HG02938 (cell line): ENCODE measurements around the gene ANKRD12.
A peak's percentile ranks its signal among the peaks of the same experiment; 100 is the strongest.
"Not testable (repeated sequence)": the region's sequence is repeated elsewhere in the genome, so short reads cannot be mapped to it uniquely, and the experiment has no call there.

ENCODE experiments used
- ATAC-seq: cut with Tn5 transposase; IDR thresholded peaks from one replicate; pipeline ENCODE4 v1.9.1; 2021; ENCODE audit warnings: mild to moderate bottlenecking, moderate library complexity; ENCODE audit not compliant: unreplicated experiment

The ANKRD12 gene

DNA sequence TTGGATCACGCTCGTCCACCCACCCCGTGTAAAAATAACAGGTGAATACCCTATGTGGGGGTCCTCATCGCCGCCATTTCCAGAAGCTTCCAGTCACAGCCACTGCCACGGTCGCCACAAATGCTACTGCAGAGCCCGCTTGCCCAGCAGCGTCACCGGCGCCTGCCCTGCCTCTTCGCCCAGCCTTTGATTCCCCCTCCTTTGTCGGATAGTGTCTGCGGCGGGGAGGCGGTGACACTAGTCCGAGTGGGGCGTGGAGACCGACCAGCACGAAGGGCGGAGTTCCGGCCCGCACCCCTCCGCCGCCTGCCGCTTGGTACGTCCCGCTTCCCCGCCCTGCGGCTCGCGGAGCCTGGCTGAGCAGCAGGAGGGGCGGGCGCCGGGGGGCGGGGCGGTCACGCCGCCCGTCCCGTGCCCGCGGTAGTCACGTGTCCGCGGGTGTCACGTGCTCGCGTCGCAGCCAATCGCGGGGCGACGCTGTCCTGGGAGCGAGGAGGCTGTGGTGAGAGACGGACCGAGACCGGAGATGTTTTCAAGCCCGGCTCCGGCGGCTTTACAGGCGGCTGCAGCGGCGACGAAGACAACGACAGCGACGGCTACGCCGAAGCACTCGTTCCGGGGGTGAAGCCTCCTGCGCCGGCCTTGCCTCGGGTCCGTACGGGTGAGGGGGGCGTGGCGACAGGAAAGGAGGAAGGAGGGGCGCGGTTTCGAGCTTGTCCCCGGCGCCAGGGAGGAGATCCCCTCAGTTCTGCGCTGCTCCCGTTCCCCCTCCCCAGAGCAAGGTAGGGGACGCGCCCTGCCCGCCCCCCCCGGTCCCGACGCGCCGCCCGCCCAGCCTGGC is at the start of gene ANKRD12:
Gene ANKRD12 (plus strand): TSS at position 467 of the 841 bp plus-strand sequence. CDS start 45,652 bp downstream, outside the sequence.
- ATAC-seq = peak; percentile 68

DNA sequence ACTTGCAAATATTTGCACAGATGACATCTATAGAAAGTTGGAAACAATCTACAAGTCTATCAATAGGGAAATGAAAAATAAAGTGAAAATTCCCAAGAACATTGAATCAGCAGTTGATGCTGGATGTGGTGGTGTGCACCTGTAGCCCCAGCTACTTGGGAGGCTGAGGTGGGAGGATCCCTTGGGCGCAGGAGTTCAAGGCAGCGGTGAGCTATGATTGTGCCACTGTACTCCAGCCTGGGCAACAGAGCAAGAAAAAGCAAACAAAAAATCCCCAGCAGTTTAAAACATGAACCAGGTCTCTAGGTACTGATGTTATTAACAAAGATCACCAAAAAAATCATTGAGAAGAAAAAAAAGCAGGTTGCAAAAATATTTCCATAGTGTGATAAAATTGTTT is 49.4 kb upstream of the ANKRD12 start:
- no peak for ATAC-seq

DNA sequence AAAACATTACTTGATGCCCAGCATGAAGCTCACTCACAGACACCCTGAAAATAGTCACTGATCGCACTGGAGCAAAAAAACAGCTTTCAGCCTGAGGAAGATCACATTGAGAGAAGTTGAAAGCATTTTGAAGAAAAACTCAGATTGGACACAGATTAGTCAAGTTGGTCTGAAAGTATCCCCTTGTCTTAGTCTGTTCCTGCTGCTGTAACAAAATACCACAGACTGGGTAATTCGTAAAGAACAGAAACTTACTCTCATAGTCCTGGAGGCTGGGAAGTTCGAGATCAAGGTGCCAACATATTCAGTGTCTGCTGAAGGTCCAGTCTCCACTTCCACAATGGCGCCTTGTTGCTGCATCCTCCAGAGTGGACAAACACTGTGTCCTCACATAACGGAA is 48.3 kb upstream of the ANKRD12 start:
- ATAC-seq = no peak

DNA sequence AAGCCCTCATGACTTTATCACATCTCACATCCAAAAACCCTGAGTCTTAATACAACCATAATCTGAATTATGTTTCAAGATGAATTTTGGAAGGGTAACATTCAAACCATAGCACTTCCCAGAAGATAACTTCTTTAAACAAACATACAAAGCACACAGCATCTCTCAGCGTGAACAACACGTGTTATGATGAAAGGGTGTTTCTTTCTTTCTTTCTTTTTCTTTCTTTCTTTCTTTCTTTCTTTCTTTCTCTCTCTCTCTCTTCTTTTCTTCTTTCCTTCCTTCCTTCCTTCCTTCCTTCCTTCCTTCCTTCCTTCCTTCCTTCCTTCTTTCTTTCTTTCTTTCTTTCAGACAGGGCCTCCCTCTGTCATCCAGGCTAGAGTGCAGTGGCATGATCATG is 47.9 kb upstream of the ANKRD12 start:
- not testable (repeated sequence) for ATAC-seq

DNA sequence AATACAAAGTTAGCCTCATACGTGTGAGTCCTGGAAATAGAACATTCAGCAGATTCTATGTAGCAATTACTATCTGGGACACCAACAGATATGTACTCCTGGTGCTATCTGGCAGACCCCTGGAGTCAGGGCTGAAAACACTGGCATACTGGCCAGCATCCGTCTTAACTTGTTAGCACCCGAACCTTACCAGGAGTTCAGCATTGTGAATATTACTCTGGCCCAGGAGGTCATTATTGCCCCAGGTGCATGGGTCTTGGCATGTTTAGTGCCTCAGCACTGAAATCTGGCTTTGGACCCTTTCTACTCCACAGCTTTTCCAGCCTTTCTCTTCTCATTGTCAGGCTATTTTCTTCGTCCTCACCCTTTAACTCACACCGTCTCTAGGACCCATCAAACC is 46.0 kb upstream of the ANKRD12 start:
- ATAC-seq = no peak

DNA sequence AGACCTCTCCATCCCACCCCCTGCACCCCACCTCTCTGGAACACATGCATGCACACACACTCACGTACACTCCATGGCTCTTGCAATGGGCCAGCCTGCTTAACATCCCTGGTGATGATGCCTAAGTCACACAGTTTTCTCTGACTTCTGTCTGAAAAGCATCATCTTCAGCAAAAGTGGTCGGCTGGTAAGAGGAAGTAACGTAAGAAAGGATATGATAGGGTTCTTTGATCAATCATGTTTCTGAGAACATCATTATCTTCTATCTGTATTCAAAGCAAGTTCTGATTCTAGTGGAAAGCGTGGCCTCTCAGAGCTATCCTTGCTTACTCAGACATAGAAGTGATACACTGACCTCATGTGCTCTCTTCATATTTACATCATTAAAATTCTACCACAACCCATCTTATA is 45.5 kb upstream of the ANKRD12 start:
- ATAC-seq = no peak

DNA sequence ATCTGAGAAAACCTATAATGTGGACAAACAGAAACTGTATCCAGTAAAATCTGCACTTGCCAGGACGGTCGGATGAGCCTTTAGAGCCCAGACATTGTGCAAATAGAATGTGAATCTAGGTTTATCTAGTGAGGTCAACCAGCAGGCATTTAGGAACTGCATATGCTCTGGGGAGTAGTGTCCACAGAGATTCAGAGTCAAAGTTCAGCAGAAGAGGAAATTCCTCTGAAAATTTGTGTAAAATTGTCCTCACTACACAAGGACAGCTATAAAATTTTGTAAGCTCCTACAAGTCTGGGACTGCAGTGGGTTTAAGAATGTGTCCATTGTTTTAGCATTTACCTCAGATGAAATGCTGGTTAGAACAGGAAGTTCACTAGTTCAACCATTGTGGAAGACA is 43.9 kb upstream of the ANKRD12 start:
- no peak for ATAC-seq

DNA sequence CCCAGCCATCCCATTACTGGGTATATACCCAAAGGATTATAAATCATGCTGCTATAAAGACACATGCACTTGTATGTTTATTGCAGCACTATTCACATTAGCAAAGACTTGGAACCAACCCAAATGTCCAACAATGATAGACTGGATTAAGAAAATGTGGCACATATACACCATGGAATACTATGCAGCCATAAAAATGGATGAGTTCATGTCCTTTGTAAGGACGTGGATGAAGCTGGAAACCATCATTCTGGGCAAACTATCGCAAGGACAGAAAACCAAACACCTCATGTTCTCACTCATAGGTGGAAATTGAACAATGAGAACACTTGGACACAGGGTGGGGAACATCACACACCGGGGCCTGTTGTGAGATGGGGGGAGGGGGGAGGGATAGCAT is 43.5 kb upstream of the ANKRD12 start:
- ATAC-seq = not testable (repeated sequence)

DNA sequence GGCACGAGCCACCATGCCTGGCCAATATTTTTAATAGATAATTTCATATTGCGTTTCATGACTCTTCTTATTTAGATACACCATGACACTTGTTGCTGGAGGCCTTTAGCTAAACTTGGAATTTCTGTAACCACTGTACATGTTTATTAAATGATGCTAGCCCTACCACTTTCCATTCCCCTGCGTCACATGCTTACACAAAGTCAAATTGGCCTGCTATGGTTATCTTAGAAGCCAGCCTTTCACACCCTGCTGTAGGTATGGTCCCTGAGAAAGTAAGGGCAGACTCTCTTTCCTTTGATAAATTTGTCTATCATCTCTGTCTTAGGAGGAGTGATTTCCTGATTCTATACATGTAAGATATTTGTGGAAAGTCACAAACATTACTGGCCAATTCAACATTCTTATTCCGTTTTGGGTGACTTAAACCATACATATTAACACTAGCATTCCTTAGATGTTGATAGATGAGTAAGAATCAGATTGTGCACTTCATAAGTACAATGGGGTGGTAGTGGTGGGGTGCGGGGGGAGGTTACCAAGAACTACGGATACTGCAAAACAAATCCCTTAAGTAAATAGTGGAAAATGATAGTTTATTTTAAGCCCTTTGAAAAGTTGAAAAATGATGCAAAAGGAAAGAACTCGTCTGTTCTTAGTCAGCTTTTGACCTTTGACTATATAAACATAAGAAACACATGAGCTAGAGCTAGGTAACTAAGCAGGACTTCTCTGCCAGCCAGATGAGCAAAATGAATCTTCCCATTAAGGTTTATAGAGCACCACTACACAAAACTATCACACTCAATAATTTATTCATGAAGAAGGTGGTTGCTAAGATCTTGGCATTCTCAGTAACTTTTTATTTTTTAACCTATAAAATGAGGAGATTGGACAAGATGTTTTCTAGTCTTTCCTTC is 42.0 kb upstream of the ANKRD12 start:
- no peak for ATAC-seq

DNA sequence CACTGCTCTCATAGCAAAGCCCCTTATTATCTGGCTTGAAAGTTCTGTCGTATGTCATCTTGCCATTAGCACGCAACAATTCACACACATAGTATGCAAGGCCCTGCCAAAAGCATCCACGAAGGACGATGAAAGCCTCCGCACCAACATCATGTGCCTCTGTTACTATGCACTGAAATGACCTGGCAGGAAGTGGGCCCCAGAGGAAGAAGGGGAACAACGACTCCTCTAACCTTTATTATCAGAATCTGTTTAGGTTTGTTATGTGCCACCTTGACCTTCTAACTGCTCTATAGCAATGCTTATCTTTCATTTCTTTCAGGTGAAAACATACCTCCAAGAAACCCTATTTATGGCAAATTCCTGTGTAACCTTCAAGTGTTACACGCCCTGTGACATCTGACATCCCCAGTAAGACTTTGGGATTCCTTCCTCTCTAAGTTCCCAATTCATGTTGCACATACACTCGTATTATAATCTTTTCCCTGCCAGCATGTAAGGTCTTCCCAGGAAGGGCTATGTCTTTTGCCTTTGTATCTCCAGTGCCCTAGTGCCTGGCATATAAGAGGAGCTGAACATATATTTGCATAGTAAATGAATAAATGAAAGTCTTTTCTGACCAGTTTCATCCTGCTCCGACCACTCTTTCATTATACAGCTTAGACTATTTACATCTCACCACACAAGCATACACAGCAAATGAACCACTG is 41.1 kb upstream of the ANKRD12 start:
- ATAC-seq = peak; percentile 96

DNA sequence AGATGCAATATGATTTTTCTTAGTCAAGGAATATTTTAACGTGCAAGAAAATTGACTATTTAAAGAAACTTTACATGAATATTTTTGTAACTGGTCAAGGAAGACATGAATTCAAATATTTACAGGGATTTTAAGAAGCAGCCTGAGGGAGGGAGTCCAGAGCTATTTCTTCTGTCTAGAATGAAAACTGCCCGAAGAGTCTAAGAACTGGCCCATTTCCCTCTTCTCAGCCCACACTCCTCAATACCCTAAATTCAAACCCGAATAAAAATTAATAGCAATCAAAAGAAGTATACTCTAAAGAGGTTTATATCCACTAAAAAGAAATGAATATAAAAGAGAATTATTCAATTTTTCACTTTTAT is 40.6 kb upstream of the ANKRD12 start:
- ATAC-seq = no peak

DNA sequence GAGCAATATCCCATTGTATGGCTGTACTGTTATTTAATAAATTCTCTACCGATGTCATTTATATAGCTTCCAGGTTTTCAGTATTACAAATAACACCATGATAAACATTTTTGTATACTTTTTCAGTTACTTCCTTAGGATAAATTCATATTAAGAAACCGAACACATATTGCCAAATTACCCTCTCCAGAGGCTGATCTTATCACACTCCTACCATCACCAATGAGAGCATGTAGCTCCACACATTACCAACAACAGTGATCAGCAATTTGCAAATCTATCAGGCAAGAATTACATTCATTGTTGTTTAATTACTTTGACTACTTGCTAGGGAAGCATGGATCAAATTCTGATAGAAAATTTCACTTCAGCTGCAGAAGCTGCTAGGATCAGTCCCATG is 39.9 kb upstream of the ANKRD12 start:
- no peak for ATAC-seq

DNA sequence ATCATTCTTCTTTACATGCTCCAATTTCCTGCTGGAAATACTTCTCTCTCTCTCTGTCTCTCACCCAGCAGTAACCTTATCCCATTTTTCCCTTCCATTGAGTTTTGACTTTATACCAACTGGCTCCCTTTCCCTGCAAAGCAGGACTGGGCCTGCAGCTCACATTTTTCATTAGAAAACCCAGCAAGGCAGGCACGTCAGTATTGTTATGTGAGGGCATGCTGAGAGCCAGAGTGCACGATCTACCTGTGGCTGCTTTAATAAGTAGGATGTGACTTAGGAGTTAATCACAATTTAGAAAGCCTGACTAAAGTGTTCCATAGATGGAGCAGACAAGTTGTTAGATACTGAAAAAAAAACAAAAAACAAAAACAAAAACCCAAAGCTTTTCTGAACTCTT is 39.2 kb upstream of the ANKRD12 start:
- no peak for ATAC-seq

DNA sequence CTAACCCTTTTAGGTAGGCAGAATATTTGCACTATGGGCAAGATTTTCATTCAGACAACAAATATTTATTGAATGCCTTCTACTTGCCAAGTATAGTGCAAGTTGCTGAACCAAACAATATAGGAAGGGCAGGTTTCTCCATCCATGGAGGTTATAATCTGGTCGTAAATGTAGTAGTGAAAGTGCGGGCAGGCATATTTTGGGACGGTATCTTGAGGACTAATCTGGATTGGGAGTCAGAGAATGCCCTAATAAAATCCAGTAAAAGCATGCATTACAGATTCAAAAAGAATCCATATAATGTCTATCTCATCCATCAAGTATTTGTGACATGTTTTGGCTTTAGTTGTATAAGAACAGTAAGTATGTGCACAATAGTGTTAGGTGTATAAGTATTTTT is 35.8 kb upstream of the ANKRD12 start:
- ATAC-seq = no peak

DNA sequence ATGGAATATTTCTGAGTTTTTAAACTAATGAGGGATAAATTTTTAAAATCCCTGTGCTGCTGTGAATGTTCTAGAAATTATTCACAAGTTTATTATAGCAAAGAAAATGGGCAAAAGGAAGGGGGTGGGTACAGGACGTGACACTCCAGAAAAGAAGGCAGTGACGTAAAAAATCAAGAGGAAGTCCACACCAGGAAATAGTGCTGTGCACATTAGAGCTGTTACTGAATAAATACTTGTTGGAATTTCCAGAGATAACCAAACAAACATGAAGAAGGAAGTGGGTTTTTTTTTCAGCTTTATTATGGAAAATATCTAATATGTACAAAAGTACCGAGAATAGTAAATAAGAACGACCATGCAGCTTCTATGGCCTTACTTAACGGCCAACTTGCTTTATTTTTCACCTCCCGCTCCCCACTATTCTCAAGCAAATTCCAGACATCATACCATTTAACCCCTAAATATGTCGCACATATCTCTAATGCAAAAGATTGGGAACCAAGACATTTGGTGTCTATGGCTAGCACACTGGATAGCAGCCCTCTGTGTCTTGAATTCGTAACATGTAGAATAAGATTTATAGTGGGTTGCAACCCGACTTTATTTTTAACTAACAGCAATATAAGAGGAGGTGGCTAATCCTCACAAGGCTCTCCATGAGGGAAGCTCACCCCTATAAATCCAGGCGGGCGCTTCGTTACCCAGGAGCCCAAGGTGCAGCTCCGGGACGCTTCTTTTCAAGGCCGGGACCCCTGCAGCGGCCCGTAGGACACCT is 34.7 kb upstream of the ANKRD12 start:
- ATAC-seq = peak; percentile 10

DNA sequence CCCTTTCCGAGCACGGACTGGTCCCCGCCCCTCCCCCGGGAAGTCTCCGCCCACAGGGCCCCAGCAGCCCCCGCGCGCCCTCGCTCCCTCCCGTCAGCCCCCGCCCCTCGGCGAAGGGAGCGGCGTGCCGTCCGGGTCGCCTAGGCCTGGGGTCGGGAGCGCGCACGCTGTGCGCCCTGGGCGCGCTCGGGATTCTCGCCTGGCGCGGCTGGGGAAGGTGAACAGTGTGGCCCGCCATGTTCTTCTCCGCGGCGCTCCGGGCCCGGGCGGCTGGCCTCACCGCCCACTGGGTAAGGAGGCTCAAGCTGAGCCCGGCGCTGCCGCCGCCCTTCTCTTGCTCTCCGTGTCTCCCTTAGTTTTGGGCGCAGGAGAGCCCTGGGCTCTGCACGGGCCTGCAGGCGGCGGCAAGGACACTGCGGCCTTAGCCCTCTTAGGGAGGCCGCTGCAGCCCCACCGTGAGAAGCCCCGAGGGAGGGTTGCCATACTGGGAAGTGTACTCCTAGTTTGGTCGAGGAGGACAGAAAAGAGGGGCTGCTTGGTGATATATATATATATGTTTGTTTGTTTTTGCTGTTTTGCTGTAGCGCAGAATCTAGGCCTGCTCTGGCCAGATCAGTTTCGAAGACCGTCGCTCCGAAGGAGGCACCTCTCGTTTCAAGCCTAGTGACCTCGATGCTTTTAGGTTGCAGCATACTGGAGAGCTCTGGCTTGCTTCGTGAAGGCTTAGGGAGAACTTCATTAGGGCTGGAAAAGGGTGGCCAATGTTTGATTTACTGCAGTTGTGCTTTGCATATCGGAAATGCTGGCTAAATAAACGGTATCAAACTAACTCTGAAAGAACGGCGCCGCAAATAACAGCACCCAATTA is 33.8 kb upstream of the ANKRD12 start, which contains the start of gene NDUFV2:
Gene NDUFV2 (plus strand): TSS at position 192 of the 868 bp plus-strand sequence. CDS start 45 bp downstream, at position 237.
- peak; percentile 87 for ATAC-seq

DNA sequence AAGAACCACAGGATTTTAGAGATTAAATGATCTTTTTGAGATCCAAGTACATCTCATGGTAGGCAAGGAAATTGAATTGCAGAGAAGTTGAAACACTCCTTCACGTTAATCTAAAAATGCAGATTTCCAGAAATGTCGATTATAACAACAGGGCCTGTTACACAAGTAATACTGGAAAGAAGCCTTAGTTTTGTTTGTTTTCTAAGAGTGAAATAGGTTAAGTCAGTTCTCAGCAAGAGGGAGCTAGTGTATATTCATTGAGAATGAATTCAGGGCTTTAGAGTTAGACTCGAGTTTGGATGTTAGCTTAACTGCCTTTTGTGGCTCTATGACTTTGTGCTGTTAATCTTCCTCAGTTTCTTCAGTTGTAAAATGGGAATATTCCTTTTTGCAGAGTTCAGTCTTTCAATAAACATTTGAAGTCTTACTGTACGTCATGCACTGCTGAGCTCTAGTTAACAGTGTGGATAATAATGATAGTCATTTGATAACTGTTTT is 33.2 kb upstream of the ANKRD12 start:
- ATAC-seq = no peak

DNA sequence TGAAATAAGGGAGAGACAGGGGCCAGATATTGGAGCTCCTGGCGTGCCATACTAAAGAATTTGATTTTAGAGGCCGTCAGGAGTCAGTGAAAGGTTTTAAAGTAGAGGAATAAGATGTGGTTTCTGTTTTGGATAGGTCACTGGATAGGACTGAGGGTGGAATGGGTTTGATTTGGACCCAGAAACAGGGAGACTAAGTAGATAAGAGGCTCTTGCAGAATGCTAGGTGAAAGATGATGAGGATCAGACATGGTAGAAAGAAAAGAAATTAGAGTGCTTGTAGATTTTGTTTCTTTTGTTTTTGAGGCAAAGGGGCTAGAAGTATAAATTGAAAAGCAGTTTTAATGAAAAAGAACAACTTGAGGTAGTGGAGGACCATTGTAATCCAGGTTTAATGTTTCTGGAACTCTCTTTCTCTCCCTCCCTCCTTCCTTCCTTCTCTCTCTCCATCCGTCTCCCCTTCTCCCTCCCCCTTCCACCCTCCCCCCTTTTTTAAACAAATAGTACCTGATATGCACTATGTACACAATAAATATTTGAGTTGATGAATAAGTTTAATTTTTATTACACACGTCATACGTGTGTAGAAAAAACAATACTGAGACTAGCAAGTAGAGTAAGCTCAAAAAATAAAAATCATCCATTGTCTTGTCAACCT is 32.2 kb upstream of the ANKRD12 start:
- no peak for ATAC-seq

DNA sequence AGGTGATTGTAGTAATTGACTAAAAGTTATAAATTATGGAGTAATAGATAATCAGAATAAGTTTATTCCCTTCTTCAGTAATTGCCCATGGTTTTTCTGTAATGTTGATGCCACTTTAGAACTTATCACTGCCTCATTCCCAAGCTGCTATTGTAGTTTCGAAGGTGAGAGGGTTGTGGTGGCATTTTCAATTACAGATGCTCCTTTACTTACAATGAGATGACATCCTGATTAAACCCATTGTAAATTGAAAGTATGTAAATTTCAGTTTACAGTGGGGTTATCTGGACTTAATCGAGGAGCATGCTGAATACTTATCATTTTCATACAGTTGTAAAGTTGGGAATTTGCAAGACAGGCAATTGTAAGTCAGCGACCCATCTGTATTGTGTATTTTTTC is 31.2 kb upstream of the ANKRD12 start:
- ATAC-seq = no peak
